Omental fat pad (tissue), 4 donors: ENCODE data around the gene CD244. TPM values are rescaled to one million over a fixed set of nuclear protein-coding genes. Genes with fewer than 3 reads are reported as not detected.
"Not testable (repeated sequence)": the region's sequence is repeated elsewhere in the genome, so short reads cannot be mapped to it uniquely, and the experiment has no call there.

Source experiments
- ATAC-seq: fragments of 150-250 bp; one replicate; pipeline ENCODE4 v1.9.1; 2016; ENCODE audit warnings: mild to moderate bottlenecking, moderate library complexity; ENCODE audit not compliant: low FRiP score
- DNase-seq: peaks from one replicate; pipeline ENCODE4 v3.0.0-alpha.2; 2019; ENCODE audit warnings: low spot score
- CTCF ChIP-seq, 3 donors: fragments of 450-650 bp; IDR thresholded peaks; one replicate each; pipeline ENCODE4 v1.5.1; 2016 to 2017; ENCODE audit warnings: antibody characterized with exemption in 3 of 3, mild to moderate bottlenecking in 3 of 3, moderate library complexity in 2 of 3
- total RNA-seq, 4 donors: library from RNA; depleted of rRNA; stranded (reverse); fragments of >200 nt; gene quantifications; one replicate each; pipeline ENCODE4 v1.1.0, GENCODE V29; 2016

CD244 gene
- total RNA-seq, 4 donors from 2014 or later, result 0.84 to 10.3 (median 3.0) TPM

GRCh38 chr1:160885042-160885441 is 22.4 kb upstream of the CD244 start, which contains the start of gene ITLN1:
Gene ITLN1 (minus strand): TSS chr1:160885180. CDS start chr1:160884877, 303 bp downstream.
- ATAC-seq, result no peak

GRCh38 chr1:160884579-160884978 is 21.9 kb upstream of the CD244 start:
- peak; percentile 66 for ATAC-seq

More at GRCh38 chr1:160885042-160885441, 22.4 kb upstream of the CD244 start, which contains the start of gene ITLN1:
- no peak for TF ChIP-seq CTCF (IDR thresholded peaks at IDR 0.05)
- no peak for DNase-seq

GRCh38 chr1:160883581-160884513 is 21.2 kb upstream of the CD244 start:
- DNase-seq (no peak), ATAC-seq (no peak)
- TF ChIP-seq CTCF (IDR thresholded peaks at IDR 0.05), result no peak

More at GRCh38 chr1:160884579-160884978, 21.9 kb upstream of the CD244 start:
- no peak for DNase-seq
- no peak for TF ChIP-seq CTCF (IDR thresholded peaks at IDR 0.05)

- DNase-seq, result no peak
- TF ChIP-seq CTCF (IDR thresholded peaks at IDR 0.05), result no peak
- no peak for ATAC-seq
Observed at GRCh38 chr1:160882582-160882981, 19.9 kb upstream of the CD244 start.

- not testable (repeated sequence) for ATAC-seq, DNase-seq
Observed at GRCh38 chr1:160881264-160881663, 18.6 kb upstream of the CD244 start.

- no peak for TF ChIP-seq CTCF (IDR thresholded peaks at IDR 0.05)
- DNase-seq (no peak), ATAC-seq (no peak)
Observed at GRCh38 chr1:160880216-160880615, 17.5 kb upstream of the CD244 start.

- no peak for DNase-seq
- ATAC-seq, result no peak
- TF ChIP-seq CTCF (IDR thresholded peaks at IDR 0.05), result no peak
Observed at GRCh38 chr1:160879056-160879455, 16.4 kb upstream of the CD244 start.
